Stimulated activated naive B cell treated with anti-CD40 and anti-IgM and Interleukin-4, amounts not matched to agents 10 μg/mL and 1 μg/mL and 100 μg/mL, for 72 hours (primary cell): ENCODE measurements around the gene LRRC8C.
"Not testable (repeated sequence)": the region's sequence is repeated elsewhere in the genome, so short reads cannot be mapped to it uniquely, and the experiment has no call there.

ENCODE experiments used
- ATAC-seq, 2 donors: fragments of 150-1000 bp; cut with Tn5 transposase; replicated peaks; 2 replicates each; pipeline ENCODE4 v1.10.0; 2021; ENCODE audit warnings: moderate library complexity in 1 of 2
- DNase-seq: peaks from one replicate; pipeline ENCODE4 v3.0.0; 2021
- H3K27ac Mint-ChIP-seq: one replicate; pipeline ENCODE4 v1.8.0; 2022; ENCODE audit warnings: mild to moderate bottlenecking, mixed read lengths
- H3K27me3 Mint-ChIP-seq, 2 donors: one replicate each; pipeline ENCODE4 v1.8.0; 2022; ENCODE audit warnings: mixed read lengths in 2 of 2
- H3K36me3 Mint-ChIP-seq, 2 donors: one replicate each; pipeline ENCODE4 v1.8.0; 2022; ENCODE audit warnings: mixed read lengths in 2 of 2, mild to moderate bottlenecking in 1 of 2
- H3K4me1 Mint-ChIP-seq, 2 donors: one replicate each; pipeline ENCODE4 v1.8.0; 2022; ENCODE audit warnings: mixed read lengths in 2 of 2, mild to moderate bottlenecking in 1 of 2
- H3K4me3 Mint-ChIP-seq, 2 donors: one replicate each; pipeline ENCODE4 v1.8.0; 2022; ENCODE audit warnings: mild to moderate bottlenecking in 2 of 2, mixed read lengths in 2 of 2, moderate library complexity in 1 of 2
- H3K9me3 Mint-ChIP-seq, 2 donors: one replicate each; pipeline ENCODE4 v1.8.0; 2022; ENCODE audit warnings: mixed read lengths in 2 of 2, mild to moderate bottlenecking in 1 of 2

The LRRC8C gene

DNA sequence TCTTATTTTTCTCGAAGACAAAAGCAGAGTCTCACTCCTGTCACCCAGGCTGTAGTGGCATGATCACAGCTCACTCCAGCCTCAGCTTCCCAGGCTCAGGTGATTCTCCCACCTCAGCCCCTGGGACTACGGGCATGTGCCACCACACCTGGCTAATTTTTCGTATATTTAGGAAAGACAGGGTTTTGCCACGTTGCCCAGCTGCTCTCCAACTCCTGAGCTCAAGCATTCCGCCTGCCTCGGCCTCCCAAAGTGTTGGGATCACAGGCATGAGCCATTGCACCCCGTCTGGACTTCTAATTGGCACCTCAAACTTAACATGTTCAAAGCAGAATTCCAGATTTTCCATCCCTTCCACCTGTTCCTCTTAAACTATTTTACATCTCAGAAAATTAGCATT lies 19.0 kb upstream of the LRRC8C start:
- Mint-ChIP-seq H3K4me3 (no peak overlapping the region), H3K27ac (peak overlapping the region; percentile 21), H3K27me3 (no peaks in the 10 kb centered on the region), H3K9me3 (peaks cover 5 to 8% of the 10 kb centered on the region in 2 donors), H3K36me3 (peaks cover 36 to 48% of the 10 kb centered on the region in 2 donors), H3K4me1 (peaks cover 18 to 39% of the 10 kb centered on the region in 2 donors)
- no peak for ATAC-seq
- no peak for DNase-seq

DNA sequence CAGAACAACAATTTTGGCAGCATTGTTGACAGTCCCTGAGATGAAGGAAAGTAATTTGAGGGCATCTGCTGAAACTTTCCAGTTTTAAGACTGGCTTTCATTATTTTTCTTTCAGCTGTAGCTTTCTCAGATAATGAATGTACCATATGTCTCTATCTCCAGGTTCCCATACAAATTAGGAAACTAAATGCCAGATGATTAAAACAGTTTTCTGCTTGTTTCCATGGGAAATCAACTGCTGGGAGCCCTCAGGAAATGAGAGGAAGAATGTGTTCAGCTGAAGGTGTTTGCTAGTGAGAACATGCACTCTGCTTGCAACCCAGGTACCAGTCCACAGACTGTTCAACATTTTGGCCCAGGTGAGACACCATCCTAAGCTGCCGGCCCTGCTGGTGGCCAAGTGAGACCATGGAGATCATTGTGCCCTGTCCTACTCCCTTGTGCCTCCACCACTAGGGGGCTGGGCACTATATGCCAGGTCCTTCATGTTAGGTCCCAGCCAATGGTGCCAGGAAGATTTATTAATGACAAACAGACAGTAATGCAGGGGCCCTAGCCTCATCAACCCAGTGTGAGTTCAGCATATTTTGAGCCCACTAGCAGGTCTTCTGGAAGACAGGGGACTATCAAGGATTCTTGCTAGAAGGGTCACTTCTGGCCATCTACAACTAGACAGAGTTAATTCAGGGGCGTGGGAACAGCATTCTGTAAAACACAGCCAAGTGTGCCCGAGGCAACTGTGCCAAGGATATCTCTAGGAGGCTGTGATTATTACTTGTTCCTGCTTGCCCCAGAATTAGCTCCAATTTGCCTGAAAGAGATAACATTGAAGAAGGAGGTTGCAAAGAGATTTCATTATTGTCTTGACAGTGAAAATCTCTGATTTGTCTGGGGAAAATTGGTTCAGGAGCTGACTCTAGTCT lies 17.0 kb upstream of the LRRC8C start:
- no peak overlapping the region for H3K4me3 Mint-ChIP-seq
- H3K9me3 Mint-ChIP-seq = peaks cover 5 to 8% of the 10 kb centered on the region in 2 donors
- peaks cover 9 to 21% of the 10 kb centered on the region in 2 donors for H3K4me1 Mint-ChIP-seq
- DNase-seq (no peak), ATAC-seq (peak; percentile 16 to 30)
- H3K27ac Mint-ChIP-seq = no peak overlapping the region
- peaks cover 32 to 41% of the 10 kb centered on the region in 2 donors for H3K36me3 Mint-ChIP-seq
- no peaks in the 10 kb centered on the region for H3K27me3 Mint-ChIP-seq

DNA sequence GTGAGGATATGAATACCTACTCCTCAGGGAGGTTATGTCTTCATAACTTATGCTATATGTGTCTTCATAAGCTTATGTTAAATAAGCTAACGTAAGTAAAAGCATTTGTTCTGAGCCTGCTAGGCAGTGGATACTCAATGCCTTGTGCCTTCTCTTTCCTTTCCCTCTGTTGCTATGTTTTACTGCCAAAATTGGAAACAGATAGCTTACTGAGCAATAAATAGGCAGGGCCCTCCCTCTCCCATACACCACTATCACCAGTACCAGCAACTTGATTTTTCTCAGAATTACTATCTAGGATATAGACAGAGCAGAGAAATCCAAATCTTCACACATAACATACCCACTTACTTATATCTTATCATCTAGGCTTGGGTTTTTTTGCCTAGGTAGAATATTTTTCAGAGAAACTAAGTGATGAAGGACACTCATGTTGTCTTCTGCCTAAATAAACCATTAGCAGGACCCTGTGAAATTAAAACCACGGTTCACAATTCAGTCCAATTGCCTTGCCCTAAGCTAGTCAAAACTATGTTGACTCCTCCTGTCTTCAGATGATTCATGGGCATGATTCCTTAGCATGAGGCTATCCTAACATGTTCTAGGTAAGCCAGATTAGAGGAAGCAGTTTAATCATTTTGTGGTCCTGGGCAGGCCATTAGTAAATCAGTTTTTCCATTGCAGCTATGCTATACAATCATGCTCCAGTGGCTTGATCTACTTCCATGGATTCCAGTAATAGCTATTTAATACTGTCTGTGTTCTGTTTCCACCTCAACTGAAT lies 15.9 kb upstream of the LRRC8C start:
- H3K27ac Mint-ChIP-seq = no peak overlapping the region

DNA sequence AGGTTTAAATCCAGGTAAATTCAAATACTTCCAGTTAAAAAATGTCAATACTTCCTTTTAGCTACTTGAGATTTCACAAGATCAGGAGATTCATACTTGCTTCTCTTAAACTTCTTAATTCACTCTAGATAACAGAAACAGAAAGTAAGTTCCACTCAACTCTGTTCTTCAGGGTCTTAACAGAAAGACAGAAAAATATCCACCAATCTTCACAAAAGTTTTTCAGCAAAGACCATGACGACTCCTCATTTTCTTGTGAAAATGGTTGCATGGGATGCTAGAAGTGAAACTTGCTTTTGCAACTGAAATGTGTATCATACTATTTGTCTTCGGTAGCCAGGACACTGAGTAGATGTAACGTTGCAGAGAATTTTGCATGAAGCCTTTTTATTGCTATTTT lies 12.3 kb upstream of the LRRC8C start:
- DNase-seq = no peak
- no peak overlapping the region for H3K27ac Mint-ChIP-seq
- H3K36me3 Mint-ChIP-seq = peaks cover 32 to 51% of the 10 kb centered on the region in 2 donors
- H3K27me3 Mint-ChIP-seq = no peaks in the 10 kb centered on the region
- no peak overlapping the region for H3K4me3 Mint-ChIP-seq
- no peak for ATAC-seq
- H3K4me1 Mint-ChIP-seq = peaks cover 0 to 4% of the 10 kb centered on the region in 2 donors
- peaks cover 5 to 8% of the 10 kb centered on the region in 2 donors for H3K9me3 Mint-ChIP-seq

More for the DNA sequence above, 15.9 kb upstream of the LRRC8C start:
- H3K4me1 Mint-ChIP-seq = peaks cover 4 to 13% of the 10 kb centered on the region in 2 donors
- peaks cover 5 to 8% of the 10 kb centered on the region in 2 donors for H3K9me3 Mint-ChIP-seq
- no peak overlapping the region for H3K4me3 Mint-ChIP-seq
- DNase-seq (no peak), ATAC-seq (no peak)
- no peaks in the 10 kb centered on the region for H3K27me3 Mint-ChIP-seq
- peaks cover 31 to 45% of the 10 kb centered on the region in 2 donors for H3K36me3 Mint-ChIP-seq

DNA sequence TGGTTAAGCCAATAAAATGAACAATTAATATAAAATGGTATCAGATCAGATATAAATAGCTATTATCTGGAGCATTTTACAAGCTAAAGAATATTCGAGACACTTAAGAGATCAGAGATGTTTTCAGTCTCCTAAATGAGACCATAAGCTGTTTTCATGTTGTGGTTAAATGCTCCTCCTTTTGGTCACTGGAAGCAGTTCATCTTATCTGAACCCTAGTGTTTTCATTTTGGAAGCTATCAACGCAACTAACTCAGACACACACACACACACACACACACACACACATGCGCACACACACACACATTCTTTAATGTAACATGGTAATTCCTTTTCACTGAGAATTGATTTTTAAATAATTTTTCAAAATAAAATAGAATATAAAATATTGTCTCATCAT lies 10.0 kb upstream of the LRRC8C start:
- H3K27ac Mint-ChIP-seq = no peak overlapping the region

DNA sequence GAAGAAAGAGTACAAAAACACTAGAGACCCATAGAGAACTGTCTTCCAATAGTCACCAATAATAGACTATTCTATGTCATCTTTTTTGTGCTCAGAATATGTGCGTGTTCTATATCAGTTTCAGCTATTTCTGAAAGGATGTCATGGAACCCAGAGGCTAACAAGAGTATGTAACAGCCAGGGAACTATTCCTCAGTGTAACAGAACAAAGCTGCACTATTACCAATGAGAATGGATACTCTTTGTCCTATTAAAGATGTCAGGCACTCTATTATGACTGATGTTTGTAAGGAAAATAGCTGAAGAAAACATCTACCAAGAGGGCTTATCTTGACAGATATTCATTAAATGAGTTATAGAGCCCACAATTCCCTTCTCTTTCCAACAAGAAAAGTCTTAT lies 8.6 kb upstream of the LRRC8C start:
- no peak overlapping the region for H3K27ac Mint-ChIP-seq
- DNase-seq = no peak
- no peaks in the 10 kb centered on the region for H3K9me3 Mint-ChIP-seq
- peaks cover 13 to 27% of the 10 kb centered on the region in 2 donors for H3K4me1 Mint-ChIP-seq
- no peak overlapping the region for H3K4me3 Mint-ChIP-seq
- H3K36me3 Mint-ChIP-seq = peaks cover 13 to 31% of the 10 kb centered on the region in 2 donors
- ATAC-seq = no peak
- no peaks in the 10 kb centered on the region for H3K27me3 Mint-ChIP-seq

More for the DNA sequence above, 10.0 kb upstream of the LRRC8C start:
- ATAC-seq (no peak), DNase-seq (no peak)
- Mint-ChIP-seq H3K9me3 (peaks cover 3 to 5% of the 10 kb centered on the region in 2 donors), H3K4me1 (peaks cover 10 to 16% of the 10 kb centered on the region in 2 donors), H3K4me3 (no peak overlapping the region), H3K36me3 (peaks cover 15 to 31% of the 10 kb centered on the region in 2 donors), H3K27me3 (no peaks in the 10 kb centered on the region)

DNA sequence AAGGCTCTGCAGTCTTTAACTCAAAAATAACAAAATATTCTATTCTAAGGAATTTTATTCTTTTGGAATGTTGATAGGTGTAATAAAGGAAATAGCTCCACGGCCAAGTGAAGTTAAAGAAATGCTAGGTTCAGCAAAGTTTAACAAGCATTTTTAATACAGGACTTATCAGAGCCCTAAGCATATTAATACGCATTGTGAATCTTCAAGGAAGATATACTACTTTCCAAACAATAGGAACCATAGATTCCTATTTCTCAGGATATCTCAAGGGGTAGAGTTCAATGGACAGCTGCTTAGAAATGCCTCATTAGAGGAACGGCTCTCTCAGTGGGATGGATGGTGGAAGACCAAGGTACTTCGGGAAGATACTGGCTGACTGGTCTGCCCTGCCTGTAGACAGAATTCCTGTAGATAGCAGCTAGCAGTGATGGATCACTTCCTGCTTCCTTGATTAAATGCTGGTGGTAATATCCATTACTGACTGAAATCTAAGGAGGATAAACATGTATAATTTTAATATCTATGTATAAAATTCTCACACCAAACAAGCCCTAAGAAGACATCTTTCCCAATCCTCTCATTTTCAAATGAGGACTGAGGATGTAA lies 8.1 kb upstream of the LRRC8C start:
- H3K4me1 Mint-ChIP-seq = peaks cover 14 to 30% of the 10 kb centered on the region in 2 donors
- no peaks in the 10 kb centered on the region for H3K27me3 Mint-ChIP-seq
- ATAC-seq (no peak), DNase-seq (no peak)
- no peaks in the 10 kb centered on the region for H3K9me3 Mint-ChIP-seq
- peaks cover 13 to 31% of the 10 kb centered on the region in 2 donors for H3K36me3 Mint-ChIP-seq
- H3K4me3 Mint-ChIP-seq = no peak overlapping the region
- no peak overlapping the region for H3K27ac Mint-ChIP-seq

DNA sequence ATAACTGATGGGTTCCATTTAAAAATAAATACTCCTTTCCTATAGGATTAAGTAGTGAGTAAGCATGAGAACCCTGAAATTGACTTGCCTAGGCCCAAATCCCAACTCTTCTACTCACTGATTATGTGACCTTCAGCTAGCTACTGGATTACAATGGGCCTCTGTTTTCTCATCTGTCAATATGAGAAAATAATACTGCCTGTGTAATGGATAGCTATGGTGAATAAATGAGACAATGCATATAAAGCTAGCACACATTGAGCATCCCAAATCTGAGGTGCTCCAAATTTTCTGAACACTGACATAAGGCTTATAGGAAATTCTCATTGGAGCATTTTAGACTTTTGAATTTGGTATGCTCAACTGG lies 5.3 kb upstream of the LRRC8C start:
- Mint-ChIP-seq H3K9me3 (no peaks in the 10 kb centered on the region), H3K4me1 (peaks cover 18 to 52% of the 10 kb centered on the region in 2 donors), H3K4me3 (no peak overlapping the region), H3K27ac (no peak overlapping the region), H3K27me3 (no peaks in the 10 kb centered on the region), H3K36me3 (peaks cover 11 to 25% of the 10 kb centered on the region in 2 donors)
- ATAC-seq (no peak), DNase-seq (no peak)

DNA sequence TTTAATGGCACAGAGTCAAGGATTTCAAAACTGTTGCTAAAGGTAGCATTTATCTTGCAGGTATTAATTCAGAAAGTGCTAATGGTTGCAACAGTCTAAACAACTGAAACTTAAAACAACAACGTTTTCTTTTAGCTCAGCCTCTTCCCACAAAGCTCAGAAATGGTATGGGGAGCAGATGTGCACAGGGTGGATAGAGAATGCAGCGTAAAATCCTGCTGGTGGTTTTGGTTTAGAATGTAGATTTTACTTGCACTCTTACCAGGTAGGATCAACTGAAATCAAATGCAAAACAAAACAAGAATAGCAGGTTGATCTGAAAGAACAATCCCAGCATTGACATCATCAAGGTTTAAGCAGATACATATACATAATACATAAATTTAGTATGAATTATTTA lies 3.8 kb upstream of the LRRC8C start:
- DNase-seq = no peak
- Mint-ChIP-seq H3K9me3 (no peaks in the 10 kb centered on the region), H3K4me1 (peaks cover 21 to 55% of the 10 kb centered on the region in 2 donors), H3K4me3 (no peak overlapping the region), H3K36me3 (peaks cover 11 to 18% of the 10 kb centered on the region in 2 donors), H3K27me3 (no peaks in the 10 kb centered on the region), H3K27ac (no peak overlapping the region)
- ATAC-seq = no peak

DNA sequence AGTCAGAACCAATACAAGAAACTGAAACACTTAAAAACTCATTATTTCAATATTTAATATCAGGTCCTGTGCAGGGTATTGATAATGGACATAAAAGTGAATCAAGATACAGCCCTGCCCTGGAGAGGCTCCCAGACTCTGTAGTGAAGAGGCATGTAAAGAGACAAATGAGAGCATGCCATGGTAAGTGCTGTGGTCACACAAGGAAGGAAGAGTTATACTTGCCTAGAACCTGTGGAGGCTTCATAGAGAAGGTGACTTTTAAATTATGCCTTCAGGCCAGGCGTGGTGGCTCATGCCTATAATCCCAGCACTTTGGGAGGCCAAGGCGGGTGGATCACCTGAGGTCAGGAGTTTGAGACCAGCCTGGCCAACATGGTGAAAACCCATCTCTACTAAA lies 3.3 kb upstream of the LRRC8C start:
- not testable (repeated sequence) for H3K27ac Mint-ChIP-seq, ATAC-seq
- peaks cover 24 to 59% of the 10 kb centered on the region in 2 donors for H3K4me1 Mint-ChIP-seq

DNA sequence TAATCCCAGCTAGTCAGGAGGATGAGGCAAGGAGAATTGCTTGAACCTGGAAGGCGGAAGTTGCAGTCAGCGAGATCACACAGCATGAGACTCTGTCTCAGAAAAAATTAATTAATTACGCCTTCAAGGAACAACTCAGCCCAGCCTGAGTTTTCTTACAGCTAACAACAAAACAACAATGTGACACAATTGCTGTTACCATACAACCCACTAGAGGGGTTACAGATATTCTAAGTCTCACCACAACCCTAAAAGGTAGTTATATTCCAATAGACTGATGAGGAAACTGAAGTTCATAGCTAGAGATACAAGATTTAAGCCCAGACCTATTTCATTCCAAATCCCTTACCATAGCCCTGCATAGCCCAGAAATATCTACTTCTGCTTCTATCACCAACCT lies 2.9 kb upstream of the LRRC8C start:
- Mint-ChIP-seq H3K36me3 (peaks cover 8 to 14% of the 10 kb centered on the region in 2 donors), H3K27me3 (no peaks in the 10 kb centered on the region), H3K27ac (no peak overlapping the region), H3K4me3 (no peak overlapping the region), H3K9me3 (no peaks in the 10 kb centered on the region), H3K4me1 (peaks cover 24 to 63% of the 10 kb centered on the region in 2 donors)
- ATAC-seq (no peak), DNase-seq (no peak)

More for the DNA sequence above, 3.3 kb upstream of the LRRC8C start:
- H3K4me3 Mint-ChIP-seq, H3K27me3 Mint-ChIP-seq, DNase-seq, H3K9me3 Mint-ChIP-seq: not testable (repeated sequence)
- H3K36me3 Mint-ChIP-seq = peaks cover 11 to 18% of the 10 kb centered on the region in 2 donors

DNA sequence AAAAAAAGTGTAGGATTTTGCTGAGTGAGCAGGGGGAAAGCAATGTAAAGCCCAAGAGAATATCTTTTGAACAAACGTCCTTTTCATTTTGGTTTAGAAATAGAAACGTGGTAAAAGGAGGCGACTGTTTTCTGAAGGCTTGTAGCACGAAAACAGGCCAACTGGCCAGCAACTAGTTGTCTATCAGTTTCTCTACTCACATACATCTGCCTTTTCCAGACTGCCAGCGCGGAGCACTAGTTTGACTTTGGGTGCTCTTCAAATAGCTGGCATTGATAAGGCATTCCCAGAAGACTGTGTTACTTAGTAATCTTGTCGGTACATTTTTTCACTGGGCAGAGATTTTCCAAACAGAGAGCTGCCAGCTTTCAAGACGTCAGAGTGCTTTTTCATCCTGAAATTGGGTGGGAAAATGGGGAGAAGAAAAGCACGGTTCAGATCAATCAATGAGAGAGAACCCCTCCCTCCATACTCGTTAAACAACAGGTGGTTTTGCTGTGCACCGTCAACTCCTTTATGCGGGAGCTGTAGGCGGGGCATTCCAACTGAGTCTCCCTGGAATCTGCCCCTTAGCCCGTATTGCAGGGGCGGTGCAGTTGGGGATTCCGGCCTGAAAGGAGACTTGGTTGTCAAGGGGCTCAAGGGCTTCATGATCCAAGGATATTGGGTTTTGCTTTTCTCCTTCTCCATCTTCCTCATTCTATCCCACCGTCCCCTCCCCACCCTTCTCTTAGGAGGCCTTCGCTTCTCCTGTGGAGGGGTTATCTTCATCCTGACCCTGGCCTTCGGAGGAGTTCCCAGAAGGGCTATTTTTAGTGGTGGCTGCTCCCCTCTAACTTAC lies 884 bp upstream of the LRRC8C start:
- no peaks in the 10 kb centered on the region for H3K27me3 Mint-ChIP-seq
- H3K27ac Mint-ChIP-seq = peak overlapping the region; percentile 97
- H3K9me3 Mint-ChIP-seq = no peaks in the 10 kb centered on the region
- H3K4me1 Mint-ChIP-seq = peaks cover 21 to 68% of the 10 kb centered on the region in 2 donors
- ATAC-seq = no peak
- no peak for DNase-seq
- H3K36me3 Mint-ChIP-seq = peaks cover 8 to 12% of the 10 kb centered on the region in 2 donors
- peak overlapping the region; percentile 91 for H3K4me3 Mint-ChIP-seq

DNA sequence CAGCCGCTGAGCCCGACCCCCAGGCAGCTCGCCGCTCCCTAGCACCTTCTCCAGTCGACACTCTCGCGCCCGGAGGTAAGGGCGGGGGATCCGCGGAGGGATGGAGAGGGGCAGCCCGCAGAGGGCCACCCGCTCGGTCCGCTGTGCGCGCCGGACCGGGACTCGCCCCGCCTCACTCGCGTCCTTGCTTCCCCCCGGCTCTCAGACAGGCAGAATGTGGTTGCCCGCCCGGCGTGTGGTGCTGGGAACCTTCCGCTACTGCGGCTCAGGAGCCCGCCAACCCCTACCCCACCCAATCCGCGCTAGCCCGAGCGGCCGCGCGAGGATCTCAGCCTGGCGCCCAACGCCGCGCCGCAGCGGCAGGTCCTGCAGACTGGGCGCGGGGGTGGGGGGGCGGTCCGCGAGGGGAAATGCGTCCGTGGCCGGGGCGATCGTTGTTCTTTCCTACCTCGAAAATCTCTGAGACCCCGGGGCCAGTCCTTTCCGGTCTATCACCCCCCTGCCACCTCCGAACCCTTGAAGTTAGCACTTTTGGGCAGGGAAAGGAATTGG lies 404 bp downstream of the LRRC8C start:
- DNase-seq (peak; percentile 62), ATAC-seq (peak; percentile 68 to 71)
- Mint-ChIP-seq H3K36me3 (peaks cover 7 to 20% of the 10 kb centered on the region in 2 donors), H3K27me3 (no peaks in the 10 kb centered on the region), H3K9me3 (no peaks in the 10 kb centered on the region), H3K4me3 (peak overlapping the region; percentile 91), H3K4me1 (peaks cover 27 to 70% of the 10 kb centered on the region in 2 donors), H3K27ac (peak overlapping the region; percentile 95)
